T-helper 1 cell treated with Interleukin-12 subunit alpha and Interleukin-12 subunit beta and Interleukin-4 antibody, amounts not matched to agents 30 μg/mL and 1 μg/mL, for 36 hours (primary cell): ENCODE results near the gene NINL.
"Not testable (repeated sequence)": the region's sequence is repeated elsewhere in the genome, so short reads cannot be mapped to it uniquely, and the experiment has no call there.

Source experiments
- H3K27ac Mint-ChIP-seq: one replicate; pipeline ENCODE4 v1.8.0; 2021; ENCODE audit warnings: mild to moderate bottlenecking, mixed read lengths
- H3K27me3 Mint-ChIP-seq: one replicate; pipeline ENCODE4 v1.8.0; 2021; ENCODE audit warnings: low read depth, mixed read lengths
- H3K36me3 Mint-ChIP-seq: one replicate; pipeline ENCODE4 v1.8.0; 2021; ENCODE audit warnings: low read depth, mixed read lengths
- H3K4me1 Mint-ChIP-seq: one replicate; pipeline ENCODE4 v1.8.0; 2021; ENCODE audit warnings: low read depth, mixed read lengths
- H3K4me3 Mint-ChIP-seq: one replicate; pipeline ENCODE4 v1.8.0; 2021; ENCODE audit warnings: mild to moderate bottlenecking, moderate library complexity, mixed read lengths
- H3K9me3 Mint-ChIP-seq: one replicate; pipeline ENCODE4 v1.8.0; 2021; ENCODE audit warnings: mixed read lengths

NINL gene

DNA sequence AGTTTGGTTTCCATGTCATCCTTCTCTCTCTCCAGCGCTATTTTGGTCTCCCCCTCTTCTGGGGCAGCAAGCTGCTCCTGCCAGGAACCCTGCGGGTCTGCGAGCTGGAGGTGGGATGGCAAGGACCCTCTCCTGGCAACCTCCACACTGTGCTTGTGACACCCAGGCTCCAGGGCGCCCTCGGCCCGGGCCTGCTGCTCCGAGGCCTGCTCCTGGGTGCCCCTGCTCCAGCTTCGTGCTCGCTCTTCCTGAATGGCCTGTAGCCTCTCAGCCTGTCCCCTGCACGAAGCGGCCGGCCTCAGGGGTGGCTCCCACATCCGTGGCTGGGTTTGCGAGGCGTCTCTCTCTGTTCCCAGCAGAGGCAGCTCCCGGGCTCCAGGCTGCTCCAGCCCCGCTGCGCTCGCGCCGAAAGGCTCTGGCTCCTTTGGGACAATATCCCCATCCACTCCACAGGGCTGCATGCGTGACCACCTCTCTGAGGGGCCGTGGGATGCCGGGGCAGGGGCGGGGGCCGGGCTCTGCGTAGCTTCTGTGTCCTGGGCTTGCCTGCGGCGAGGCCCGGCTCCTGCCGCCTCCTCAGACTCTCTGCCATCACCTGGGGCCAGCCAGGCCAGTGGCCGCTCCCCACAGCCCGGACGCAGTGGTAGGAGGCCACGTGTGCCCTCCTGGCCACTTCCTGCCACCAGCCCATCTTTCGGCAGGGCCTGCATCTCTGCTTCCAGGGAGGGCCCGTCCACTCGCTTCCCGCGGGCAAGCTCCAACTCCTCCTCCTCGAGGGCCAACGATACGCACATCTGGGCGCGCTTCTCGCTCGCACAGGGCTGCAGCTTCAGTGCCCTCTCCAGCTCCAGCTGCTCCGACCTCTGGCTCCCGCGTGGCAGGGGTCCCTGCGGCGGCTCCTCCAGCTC lies 109.0 kb downstream of the NINL start:
- Mint-ChIP-seq H3K36me3 (no peaks in the 10 kb centered on the region), H3K9me3 (no peaks in the 10 kb centered on the region)

DNA sequence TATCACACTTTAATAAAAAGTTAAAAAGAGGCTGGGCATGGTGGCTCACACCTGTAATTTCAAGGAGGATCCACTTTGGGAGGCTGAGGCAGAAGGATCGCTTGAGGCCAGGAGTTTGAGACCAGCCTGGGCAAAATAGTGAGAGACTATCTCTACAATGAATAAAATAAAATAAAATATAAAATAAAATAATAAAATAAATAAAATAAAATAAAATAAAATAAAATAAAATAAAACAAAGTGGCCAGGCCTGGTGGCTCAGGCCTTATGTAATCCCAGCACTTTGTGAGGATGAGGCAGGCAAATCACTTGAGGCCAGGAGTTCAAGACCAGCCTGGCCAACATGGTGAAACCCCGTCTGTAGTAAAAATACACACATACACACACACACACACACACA lies 112.0 kb downstream of the NINL start:
- H3K36me3 Mint-ChIP-seq, H3K4me1 Mint-ChIP-seq, H3K27ac Mint-ChIP-seq, H3K4me3 Mint-ChIP-seq, H3K9me3 Mint-ChIP-seq, H3K27me3 Mint-ChIP-seq: not testable (repeated sequence)

More for the DNA sequence above, 109.0 kb downstream of the NINL start:
- Mint-ChIP-seq H3K4me3 (no peak overlapping the region), H3K4me1 (no peaks in the 10 kb centered on the region), H3K27me3 (no peaks in the 10 kb centered on the region), H3K27ac (no peak overlapping the region)

DNA sequence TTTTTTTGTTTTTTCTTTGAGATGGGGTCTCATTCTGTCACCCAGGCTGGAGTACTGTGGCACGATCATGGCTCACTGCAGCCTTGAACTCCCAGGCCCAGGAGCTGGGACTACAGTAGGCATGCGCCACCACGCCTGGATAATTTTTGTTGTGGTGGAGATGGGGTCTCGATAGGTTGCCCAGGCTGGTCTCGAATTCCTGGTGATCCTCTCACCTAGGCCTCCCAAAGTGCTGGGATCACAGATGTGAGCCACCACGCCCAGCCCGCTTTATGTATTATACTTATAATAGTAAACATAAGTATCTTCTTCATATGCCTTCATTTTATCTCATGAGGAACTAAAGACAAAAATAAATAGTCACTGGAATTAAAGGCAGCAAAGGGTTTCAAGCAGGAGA lies 114.3 kb downstream of the NINL start:
- no peak overlapping the region for H3K27ac Mint-ChIP-seq
- no peak overlapping the region for H3K4me3 Mint-ChIP-seq
- H3K27me3 Mint-ChIP-seq = no peaks in the 10 kb centered on the region
- no peaks in the 10 kb centered on the region for H3K9me3 Mint-ChIP-seq
- peaks cover 6% of the 10 kb centered on the region for H3K4me1 Mint-ChIP-seq
- H3K36me3 Mint-ChIP-seq = no peaks in the 10 kb centered on the region

DNA sequence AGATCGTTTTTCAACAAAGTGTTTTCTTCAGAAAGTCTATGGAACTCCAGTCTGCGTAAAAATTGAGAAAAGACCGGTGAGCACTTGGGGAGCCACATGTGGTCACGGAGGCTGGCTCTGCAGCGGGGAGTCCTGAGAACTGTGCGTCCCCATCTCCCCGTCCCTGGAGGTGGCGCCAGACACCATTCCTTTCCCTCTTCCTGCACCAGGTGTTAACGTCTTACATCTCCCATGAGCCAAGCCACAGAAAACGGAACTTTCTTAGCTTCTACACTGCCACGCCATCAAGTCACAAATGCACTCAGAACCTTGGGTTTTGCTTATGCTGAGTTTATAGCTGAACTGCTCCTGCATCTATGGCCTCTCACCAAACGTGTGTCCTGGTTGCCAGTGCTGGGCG lies 115.3 kb downstream of the NINL start:
- Mint-ChIP-seq H3K27me3 (no peaks in the 10 kb centered on the region), H3K9me3 (no peaks in the 10 kb centered on the region), H3K4me3 (no peak overlapping the region), H3K36me3 (no peaks in the 10 kb centered on the region), H3K4me1 (peaks cover 6% of the 10 kb centered on the region), H3K27ac (no peak overlapping the region)

DNA sequence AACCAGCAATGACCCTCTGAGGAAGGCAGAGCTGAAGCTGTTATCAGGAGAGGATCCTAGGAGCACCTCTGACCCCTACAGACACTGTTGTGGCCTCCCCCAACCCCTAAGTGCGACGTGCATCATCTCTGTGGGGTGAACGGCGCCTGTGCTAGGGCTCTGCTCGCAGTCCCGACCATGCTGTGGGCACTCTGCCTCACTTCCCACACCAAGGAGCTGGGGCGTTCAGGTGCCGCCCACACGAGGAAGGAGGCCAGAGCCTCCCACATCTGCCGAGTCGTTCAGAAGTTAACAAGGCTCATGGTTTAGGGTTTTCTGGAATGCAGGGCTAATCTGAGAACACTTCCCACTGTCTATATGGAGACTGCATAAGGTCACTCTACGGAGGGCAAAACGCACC lies 115.8 kb downstream of the NINL start:
- no peaks in the 10 kb centered on the region for H3K27me3 Mint-ChIP-seq
- H3K27ac Mint-ChIP-seq = no peak overlapping the region
- H3K4me3 Mint-ChIP-seq = no peak overlapping the region
- peaks cover 6% of the 10 kb centered on the region for H3K4me1 Mint-ChIP-seq
- no peaks in the 10 kb centered on the region for H3K9me3 Mint-ChIP-seq
- no peaks in the 10 kb centered on the region for H3K36me3 Mint-ChIP-seq

DNA sequence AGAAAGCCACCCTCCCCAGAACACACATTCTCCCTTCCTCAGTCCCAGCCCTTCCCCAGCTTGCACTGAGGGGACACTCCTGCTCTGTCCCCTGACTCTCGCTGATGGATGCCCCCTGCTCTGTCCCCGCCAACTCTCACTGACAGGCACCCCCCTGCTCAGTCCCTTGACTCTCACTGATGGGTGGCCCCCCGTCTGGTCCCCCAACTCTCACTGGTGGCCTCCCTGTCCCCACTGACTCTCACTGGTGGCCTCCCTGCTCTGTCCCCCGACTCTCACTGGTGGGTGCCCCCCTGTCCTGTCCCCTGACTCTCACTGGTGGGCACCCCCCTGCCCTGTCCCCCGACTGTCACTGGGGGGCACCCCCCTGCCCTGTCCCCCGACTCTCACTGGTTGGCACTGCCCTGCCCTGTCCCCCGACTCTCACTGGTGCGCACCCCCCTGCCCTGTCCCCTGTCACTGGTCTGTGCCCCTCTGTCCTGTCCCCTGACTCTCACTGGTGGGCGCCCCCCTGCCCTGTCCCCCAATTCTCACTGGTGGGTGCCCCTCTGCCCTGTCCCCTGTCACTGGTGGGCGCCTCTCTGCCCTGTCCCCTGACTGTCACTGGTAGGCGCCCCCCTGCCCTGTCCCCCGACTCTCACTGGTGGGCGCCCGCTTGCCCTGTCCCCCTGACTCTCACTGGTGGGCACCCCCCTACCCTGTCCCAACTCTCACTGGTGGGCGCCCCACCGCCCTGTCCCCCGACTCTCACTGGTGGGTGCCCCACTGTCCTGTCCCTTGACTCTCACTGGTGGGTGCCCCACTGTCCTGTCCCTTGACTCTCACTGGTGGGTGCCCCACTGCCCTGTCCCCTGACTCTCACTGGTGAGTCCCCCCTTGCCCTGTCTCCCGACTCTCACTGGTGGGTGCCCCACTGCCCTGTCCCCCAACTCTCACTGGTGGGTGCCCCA lies 116.9 kb downstream of the NINL start:
- Mint-ChIP-seq H3K36me3 (no peaks in the 10 kb centered on the region), H3K4me3 (no peak overlapping the region), H3K4me1 (peaks cover 6% of the 10 kb centered on the region), H3K9me3 (no peaks in the 10 kb centered on the region), H3K27ac (no peak overlapping the region), H3K27me3 (no peaks in the 10 kb centered on the region)

DNA sequence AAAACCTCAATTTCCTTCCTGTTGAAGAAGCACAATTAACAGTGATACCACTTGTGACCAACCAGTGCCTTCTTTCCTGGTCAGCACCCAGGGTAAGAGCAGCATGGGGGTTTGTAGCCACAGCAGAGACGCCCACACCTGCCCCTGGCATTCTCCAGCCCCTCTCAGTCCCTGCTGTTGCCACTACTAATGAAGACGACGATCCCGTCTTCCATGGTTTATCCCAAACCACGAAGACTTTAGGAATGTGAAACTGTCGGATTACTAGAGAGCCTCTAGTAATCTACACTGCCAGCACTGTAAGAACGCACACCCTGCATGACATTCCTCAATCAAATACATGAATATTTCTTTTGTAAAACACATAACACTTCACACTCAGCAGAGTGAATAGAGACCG lies 117.9 kb downstream of the NINL start:
- Mint-ChIP-seq H3K36me3 (no peaks in the 10 kb centered on the region), H3K27ac (no peak overlapping the region), H3K9me3 (no peaks in the 10 kb centered on the region), H3K4me1 (peaks cover 6% of the 10 kb centered on the region), H3K4me3 (no peak overlapping the region), H3K27me3 (no peaks in the 10 kb centered on the region)

DNA sequence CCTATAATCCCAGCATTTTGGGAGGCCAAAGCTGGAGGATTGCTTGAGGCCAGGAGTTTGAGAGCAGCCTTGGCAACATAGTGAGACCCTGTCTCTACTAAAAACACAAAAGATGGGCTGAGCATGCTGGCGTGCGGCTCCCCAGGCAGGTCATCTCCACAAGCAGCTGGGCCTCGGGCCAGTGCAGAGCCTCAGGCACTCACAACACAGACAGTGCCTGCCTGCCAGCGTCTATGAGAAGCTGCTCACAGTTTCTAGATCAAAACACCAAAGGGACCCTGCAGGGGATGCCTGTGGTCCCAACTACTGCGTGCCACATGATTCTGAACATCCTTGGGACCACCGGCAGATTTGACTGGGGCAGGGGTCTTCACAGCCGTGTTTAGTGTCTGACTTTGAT lies 118.5 kb downstream of the NINL start:
- Mint-ChIP-seq H3K27ac (no peak overlapping the region), H3K27me3 (no peaks in the 10 kb centered on the region), H3K4me1 (peaks cover 6% of the 10 kb centered on the region), H3K9me3 (no peaks in the 10 kb centered on the region), H3K4me3 (no peak overlapping the region), H3K36me3 (no peaks in the 10 kb centered on the region)

DNA sequence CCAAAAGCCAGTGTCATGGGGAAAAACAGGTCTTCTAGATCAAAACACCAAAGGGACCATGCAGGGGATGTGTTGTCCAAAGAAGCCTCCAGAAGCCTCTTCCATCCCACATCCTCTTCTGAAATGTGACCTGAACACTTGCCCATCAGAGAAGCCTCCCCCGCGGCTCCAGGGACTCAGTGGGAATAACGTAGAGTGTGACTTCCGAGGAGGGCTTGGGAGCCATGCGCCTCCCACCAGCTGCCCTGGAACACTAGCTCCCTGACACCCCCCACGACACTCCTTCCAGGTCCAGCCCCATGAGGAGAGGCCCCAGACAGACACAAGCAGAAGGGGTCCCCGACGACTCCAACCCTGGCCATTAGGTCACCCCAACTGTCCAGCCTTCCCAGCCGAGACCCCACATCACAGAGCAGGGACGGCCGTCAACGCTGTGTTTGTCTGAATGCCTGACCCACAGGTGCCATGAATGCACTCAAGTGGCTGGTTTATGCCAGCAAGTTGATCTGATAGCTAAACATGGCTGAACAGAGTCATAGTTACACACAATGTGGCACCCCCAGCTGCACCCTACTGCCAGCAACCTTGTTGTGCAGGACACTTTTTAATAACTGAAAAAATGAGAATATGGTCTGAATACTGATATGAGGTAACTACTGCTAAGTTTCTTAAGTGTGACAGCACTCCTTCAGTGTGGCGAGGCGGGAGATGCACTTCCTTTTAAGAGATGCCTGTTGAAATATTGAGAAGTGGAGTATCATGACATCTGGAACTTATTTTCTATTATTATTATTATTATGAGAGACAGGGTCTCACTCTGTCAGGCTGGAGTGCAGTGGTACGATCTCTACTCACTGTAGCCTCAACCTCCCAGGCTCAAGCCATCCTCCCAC lies 119.8 kb downstream of the NINL start:
- Mint-ChIP-seq H3K27ac (no peak overlapping the region), H3K9me3 (no peaks in the 10 kb centered on the region), H3K4me3 (no peak overlapping the region), H3K4me1 (peaks cover 7% of the 10 kb centered on the region), H3K36me3 (no peaks in the 10 kb centered on the region), H3K27me3 (no peaks in the 10 kb centered on the region)

DNA sequence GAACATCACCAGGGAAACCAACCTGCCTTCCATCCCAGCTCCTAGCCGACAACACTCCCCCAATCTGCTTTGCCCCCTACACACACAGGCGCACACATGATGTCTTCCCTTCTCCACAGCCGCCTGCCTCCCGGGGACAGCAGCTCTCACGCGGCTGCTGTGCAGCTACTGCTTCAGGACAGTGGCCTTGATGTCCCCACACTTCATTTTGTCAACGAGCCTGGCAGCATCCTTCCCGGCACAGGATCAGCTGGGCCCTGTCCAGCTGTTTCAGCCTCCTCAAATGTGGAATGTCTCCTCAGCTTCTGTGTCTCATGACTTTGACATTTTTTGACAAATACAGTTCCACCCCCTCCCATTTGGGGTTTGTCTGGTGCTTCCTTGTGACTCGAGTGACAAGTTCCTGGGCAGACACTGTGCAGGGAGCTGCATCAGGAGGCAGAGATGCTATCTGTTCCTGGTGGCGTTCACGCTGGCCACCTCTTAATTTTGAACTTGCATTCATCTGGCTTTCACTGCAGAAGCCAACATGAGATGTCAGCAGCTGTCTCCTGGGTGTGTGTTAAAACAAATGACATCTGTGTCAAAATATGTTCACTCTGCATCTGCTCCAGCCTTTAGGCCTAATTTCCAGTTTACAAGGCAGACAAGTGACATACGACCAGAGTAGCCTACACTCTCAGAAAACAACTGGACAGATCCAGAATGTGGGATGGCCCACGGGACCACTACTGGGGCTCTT lies 120.7 kb downstream of the NINL start:
- H3K4me3 Mint-ChIP-seq = no peak overlapping the region
- H3K9me3 Mint-ChIP-seq = no peaks in the 10 kb centered on the region
- no peak overlapping the region for H3K27ac Mint-ChIP-seq
- H3K36me3 Mint-ChIP-seq = no peaks in the 10 kb centered on the region
- H3K27me3 Mint-ChIP-seq = no peaks in the 10 kb centered on the region
- peaks cover 1% of the 10 kb centered on the region for H3K4me1 Mint-ChIP-seq

DNA sequence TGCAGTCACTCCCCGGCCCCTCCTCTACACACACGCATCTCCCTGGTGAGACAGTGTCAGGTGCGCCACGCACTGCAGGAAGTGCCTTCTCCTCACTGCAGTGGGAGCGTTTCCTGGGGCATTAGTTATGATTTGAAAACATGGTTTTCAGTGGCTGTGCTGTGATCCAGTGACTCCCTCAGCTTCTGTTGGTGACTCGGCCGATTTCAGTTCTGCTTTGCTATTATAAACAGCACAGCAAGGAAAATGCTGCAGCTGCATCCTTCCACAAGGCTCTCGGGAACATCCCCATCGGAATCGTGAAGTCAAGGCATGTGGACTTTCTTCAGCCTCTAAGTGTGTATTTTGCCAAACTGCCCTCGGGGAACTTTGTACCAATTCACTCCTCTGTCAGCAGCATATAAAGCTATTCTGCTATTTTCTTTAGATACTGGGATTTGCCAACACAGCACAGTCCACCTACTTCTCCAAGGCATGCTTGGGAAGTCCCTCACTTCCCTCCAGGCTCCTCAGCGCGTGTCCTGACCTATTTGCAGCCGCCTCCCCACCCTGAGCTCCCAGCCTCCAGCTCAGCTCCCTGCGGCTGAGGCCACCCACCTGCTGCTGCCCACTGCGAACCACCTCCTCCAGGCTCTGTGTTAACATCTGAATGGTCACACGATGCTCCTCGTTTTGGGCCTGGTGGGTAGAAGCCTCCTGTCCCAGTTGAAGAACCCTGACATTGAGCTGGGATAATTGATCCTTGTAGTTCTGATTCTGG lies 123.4 kb downstream of the NINL start:
- H3K9me3 Mint-ChIP-seq = no peaks in the 10 kb centered on the region
- H3K27me3 Mint-ChIP-seq = no peaks in the 10 kb centered on the region
- no peak overlapping the region for H3K27ac Mint-ChIP-seq
- H3K36me3 Mint-ChIP-seq = no peaks in the 10 kb centered on the region
- H3K4me1 Mint-ChIP-seq = peaks cover 1% of the 10 kb centered on the region
- H3K4me3 Mint-ChIP-seq = no peak overlapping the region

DNA sequence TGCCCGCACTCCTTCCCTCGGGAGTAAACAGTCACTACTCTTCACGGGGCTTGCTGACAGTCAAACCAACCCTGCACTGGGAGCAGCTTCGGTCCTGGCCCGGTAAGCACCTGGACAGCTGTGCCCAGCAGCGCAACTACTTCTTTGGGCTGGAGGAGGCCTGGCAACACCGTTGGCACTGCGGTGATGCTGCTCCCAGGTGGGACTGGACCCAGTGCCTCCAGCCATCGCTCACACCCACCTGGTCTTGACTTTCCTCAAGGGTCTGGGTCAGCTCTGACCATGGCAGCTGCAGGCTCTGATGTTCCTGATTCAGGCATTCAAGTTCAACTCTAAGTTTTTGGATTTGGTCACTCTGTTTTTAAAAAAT lies 124.1 kb downstream of the NINL start:
- H3K9me3 Mint-ChIP-seq = no peaks in the 10 kb centered on the region
- H3K36me3 Mint-ChIP-seq = no peaks in the 10 kb centered on the region
- no peaks in the 10 kb centered on the region for H3K27me3 Mint-ChIP-seq
- no peak overlapping the region for H3K4me3 Mint-ChIP-seq
- H3K4me1 Mint-ChIP-seq = peaks cover 1% of the 10 kb centered on the region
- no peak overlapping the region for H3K27ac Mint-ChIP-seq

DNA sequence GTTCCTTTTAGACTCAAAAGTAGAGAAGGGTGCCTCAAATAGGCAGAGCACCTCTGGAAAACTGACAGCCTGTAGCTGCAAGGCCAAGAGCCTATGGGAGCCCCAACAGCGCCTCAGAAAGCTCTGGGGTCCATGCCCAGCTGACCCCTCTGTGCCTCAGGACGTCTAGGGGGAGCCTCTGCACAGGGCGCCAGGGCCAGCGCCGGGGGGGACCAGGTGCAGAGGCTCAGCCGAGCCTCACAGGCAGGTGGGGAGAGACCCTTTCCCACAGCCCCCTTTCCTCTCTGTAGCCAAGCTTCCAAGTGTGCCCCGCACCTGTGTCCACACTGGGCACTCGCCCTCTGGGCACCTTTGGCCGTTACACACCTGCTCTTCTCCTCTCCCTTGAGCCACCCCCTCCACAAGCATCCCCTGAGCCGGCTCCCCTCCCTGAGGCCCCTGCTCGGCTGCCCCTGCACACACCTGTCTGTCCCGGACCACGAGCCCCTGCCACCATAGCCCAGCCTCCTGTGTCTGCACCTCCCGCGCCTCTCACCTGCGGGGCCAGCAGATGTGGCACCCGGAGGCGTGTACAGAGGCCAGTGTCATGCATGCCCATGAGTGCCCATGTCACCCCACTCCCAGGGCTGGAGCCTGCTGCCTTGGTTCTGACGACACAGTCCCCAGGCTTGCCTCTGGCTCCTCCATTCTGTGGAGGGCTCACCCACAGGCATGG lies 124.6 kb downstream of the NINL start:
- no peaks in the 10 kb centered on the region for H3K9me3 Mint-ChIP-seq
- peaks cover 1% of the 10 kb centered on the region for H3K4me1 Mint-ChIP-seq
- no peak overlapping the region for H3K27ac Mint-ChIP-seq
- H3K36me3 Mint-ChIP-seq = no peaks in the 10 kb centered on the region
- no peaks in the 10 kb centered on the region for H3K27me3 Mint-ChIP-seq
- no peak overlapping the region for H3K4me3 Mint-ChIP-seq
